H9 (cell line): Measurements from ENCODE around the gene FBXW9. TPM values are rescaled to one million over a fixed set of nuclear protein-coding genes. Genes with fewer than 3 reads are reported as not detected.

Experiments used
- DNase-seq: peaks from one replicate; pipeline ENCODE4 v3.0.0-alpha.2; 2017
- H2AFZ ChIP-seq: one replicate; pipeline ENCODE4 v1.6.1; 2013; ENCODE audit warnings: mild to moderate bottlenecking, low read length, control low read depth, moderate library complexity
- H2AK5ac ChIP-seq: 2 replicates; pipeline ENCODE4 v1.6.1; 2013; ENCODE audit warnings: low read length, control low read depth, mixed read lengths; ENCODE audit not compliant: insufficient read length
- H2BK120ac ChIP-seq: one replicate; pipeline ENCODE4 v1.6.1; 2013; ENCODE audit warnings: low read depth, mild to moderate bottlenecking, low read length, control low read depth, inconsistent platforms; ENCODE audit not compliant: poor library complexity, severe bottlenecking
- H2BK12ac ChIP-seq: 2 replicates; pipeline ENCODE4 v1.6.1; 2013; ENCODE audit warnings: low read length, control low read depth, mixed read lengths, low read depth; ENCODE audit not compliant: insufficient read length
- H2BK15ac ChIP-seq: 2 replicates; pipeline ENCODE4 v1.6.1; 2013; ENCODE audit warnings: low read depth, low read length, control low read depth
- H2BK20ac ChIP-seq: one replicate; pipeline ENCODE4 v1.6.1; 2013; ENCODE audit warnings: low read depth, mild to moderate bottlenecking, low read length, control low read depth, inconsistent platforms; ENCODE audit not compliant: poor library complexity, severe bottlenecking
- H2BK5ac ChIP-seq: 2 replicates; pipeline ENCODE4 v1.6.1; 2013; ENCODE audit warnings: low read length, control low read depth, mixed read lengths; ENCODE audit not compliant: insufficient read length
- H3K14ac ChIP-seq: 2 replicates; pipeline ENCODE4 v1.6.1; 2013; ENCODE audit warnings: low read length, control low read depth; ENCODE audit not compliant: insufficient read depth
- H3K18ac ChIP-seq: 2 replicates; pipeline ENCODE4 v1.6.1; 2013; ENCODE audit warnings: low read depth, mild to moderate bottlenecking, mixed read lengths, low read length, control low read depth; ENCODE audit not compliant: insufficient read length
- H3K23ac ChIP-seq: 2 replicates; pipeline ENCODE4 v1.6.1; 2013; ENCODE audit warnings: low read length, control low read depth, mixed read lengths, low read depth; ENCODE audit not compliant: insufficient read length
- H3K23me2 ChIP-seq: 2 replicates; pipeline ENCODE4 v1.6.1; 2013; ENCODE audit warnings: low read depth, mild to moderate bottlenecking, mixed read lengths, low read length, control low read depth; ENCODE audit not compliant: insufficient read length, poor library complexity, severe bottlenecking
- H3K27ac ChIP-seq: 2 replicates; pipeline ENCODE4 v1.5.1; 2013; ENCODE audit warnings: low read length, control low read depth, mixed read lengths, low read depth; ENCODE audit not compliant: insufficient read length
- H3K27me3 ChIP-seq: 2 replicates; pipeline ENCODE4 v1.6.1; 2013; ENCODE audit warnings: low read length, control low read depth, inconsistent platforms; ENCODE audit not compliant: insufficient read depth
- H3K4ac ChIP-seq: 2 replicates; pipeline ENCODE4 v1.6.1; 2013; ENCODE audit warnings: low read depth, mild to moderate bottlenecking, control low read depth, inconsistent platforms, low read length, moderate library complexity
- H3K4me1 ChIP-seq: 2 replicates; pipeline ENCODE4 v1.6.1; 2013; ENCODE audit warnings: low read length, control low read depth, inconsistent platforms; ENCODE audit not compliant: insufficient read depth
- H3K4me2 ChIP-seq: 2 replicates; pipeline ENCODE4 v1.6.1; 2013; ENCODE audit warnings: low read length, control low read depth, mixed read lengths; ENCODE audit not compliant: insufficient read length, insufficient read depth
- H3K56ac ChIP-seq: 2 replicates; pipeline ENCODE4 v1.6.1; 2013; ENCODE audit warnings: low read depth, mild to moderate bottlenecking, mixed read lengths, low read length, control low read depth; ENCODE audit not compliant: insufficient read length
- H3K79me1 ChIP-seq: 2 replicates; pipeline ENCODE4 v1.6.1; 2013; ENCODE audit warnings: low read depth, mild to moderate bottlenecking, moderate library complexity, low read length, control low read depth, inconsistent platforms; ENCODE audit not compliant: insufficient read depth, poor library complexity, severe bottlenecking
- H3K79me2 ChIP-seq: 2 replicates; pipeline ENCODE4 v1.6.1; 2013; ENCODE audit warnings: low read length, control low read depth, inconsistent platforms; ENCODE audit not compliant: insufficient read depth
- H3K9ac ChIP-seq: 2 replicates; pipeline ENCODE4 v1.6.1; 2013; ENCODE audit warnings: low read length, control low read depth, mixed read lengths; ENCODE audit not compliant: insufficient read length; ENCODE audit errors: extremely low read depth
- H3K9me3 ChIP-seq: one replicate; pipeline ENCODE4 v1.6.1; 2013; ENCODE audit warnings: low read depth, low read length, inconsistent platforms; ENCODE audit not compliant: control insufficient read depth
- H3T11ph ChIP-seq: one replicate; pipeline ENCODE4 v1.6.1; 2013; ENCODE audit warnings: mild to moderate bottlenecking, low read length, control low read depth, inconsistent platforms
- H4K20me1 ChIP-seq: one replicate; pipeline ENCODE4 v1.6.1; 2013; ENCODE audit not compliant: control insufficient read depth, insufficient read length, insufficient read depth
- H4K5ac ChIP-seq: 2 replicates; pipeline ENCODE4 v1.6.1; 2013; ENCODE audit warnings: low read depth, mild to moderate bottlenecking, mixed read lengths, low read length, control low read depth; ENCODE audit not compliant: insufficient read length
- H4K8ac ChIP-seq: replicated peaks from 2 replicates; pipeline ENCODE4 v1.6.1; 2013; ENCODE audit warnings: low read length, control low read depth, mixed read lengths, low read depth; ENCODE audit not compliant: insufficient read length
- H4K91ac ChIP-seq: 2 replicates; pipeline ENCODE4 v1.6.1; 2013; ENCODE audit warnings: low read depth, mild to moderate bottlenecking, moderate library complexity, mixed read lengths, low read length, control low read depth; ENCODE audit not compliant: insufficient read length
- H3K27ac Mint-ChIP-seq, 3 experiments: 2 replicates in 2 of 3; 3 replicates in 1 of 3; pipeline ENCODE4 v1.8.0; 2020 to 2021; ENCODE audit warnings: mixed read lengths in 3 of 3, mild to moderate bottlenecking in 1 of 3, moderate library complexity in 1 of 3
- H3K27me3 Mint-ChIP-seq: 2 replicates; pipeline ENCODE4 v1.8.0; 2021; ENCODE audit warnings: low read depth, mild to moderate bottlenecking, moderate library complexity, mixed read lengths
- H3K36me3 Mint-ChIP-seq, 3 experiments: 2 replicates in 2 of 3; 3 replicates in 1 of 3; pipeline ENCODE4 v1.8.0; 2020 to 2021; ENCODE audit warnings: low read depth in 3 of 3, mixed read lengths in 3 of 3; ENCODE audit not compliant: insufficient read depth in 1 of 3
- H3K4me1 Mint-ChIP-seq, 2 experiments: 2 replicates each; pipeline ENCODE4 v1.8.0; 2020; ENCODE audit warnings: mixed read lengths in 2 of 2
- H3K4me3 Mint-ChIP-seq, 2 experiments: 2 replicates in 1 of 2; 3 replicates in 1 of 2; pipeline ENCODE4 v1.8.0; 2020 to 2021; ENCODE audit warnings: mild to moderate bottlenecking in 2 of 2, mixed read lengths in 2 of 2, moderate library complexity in 1 of 2
- H3K9me3 Mint-ChIP-seq, 2 experiments: 2 replicates in 1 of 2; 3 replicates in 1 of 2; pipeline ENCODE4 v1.8.0; 2020; ENCODE audit warnings: mild to moderate bottlenecking in 2 of 2, mixed read lengths in 2 of 2, moderate library complexity in 1 of 2
- CTCF ChIP-seq: fragments of 200-600 bp; sonication (generic); conservative IDR thresholded peaks from 3 replicates; pipeline ENCODE4 v1.8.0; 2021; ENCODE audit warnings: antibody characterized with exemption, mild to moderate bottlenecking
- WGBS: extraction: QIAGEN DNeasy Blood & Tissue Kit; methylation state at CpG from one replicate; pipeline ENCODE4 v1.1.7; 2013; ENCODE audit warnings: missing lambda C conversion rate, low lambda C conversion rate, mixed read lengths; ENCODE audit not compliant: insufficient read length; ENCODE audit errors: extremely low coverage; 5-methylcytosine and 5-hydroxymethylcytosine counted together
- total RNA-seq: library from RNA; stranded (reverse); gene quantifications from 2 replicates; pipeline ENCODE4 v1.2.1, GENCODE V29; 2021

FBXW9 gene
- total RNA-seq, 1 experiment from 2014 or later = 11.7 TPM

- no peak overlapping the region for H4K91ac ChIP-seq
These were observed 53.9 kb downstream of the FBXW9 start for GRCh38 chr19:12642506-12642905.

More at GRCh38 chr19:12642506-12642905, 53.9 kb downstream of the FBXW9 start:
- Histone ChIP-seq H3K4ac (no peak overlapping the region), H3K9me3 (no peaks in the 10 kb centered on the region), H3K14ac (no peak overlapping the region), H3K27me3 (no peaks in the 10 kb centered on the region), H3K23ac (no peak overlapping the region), H2BK5ac (no peak overlapping the region), H3K23me2 (peaks cover 4% of the 10 kb centered on the region), H3K79me1 (no peaks in the 10 kb centered on the region), H4K20me1 (no peaks in the 10 kb centered on the region), H3K18ac (no peak overlapping the region), H2AK5ac (no peak overlapping the region), H3K27ac (no peak overlapping the region), H3K4me2 (no peak overlapping the region), H2BK15ac (no peak overlapping the region), H2BK120ac (no peak overlapping the region), H2BK12ac (no peak overlapping the region), H2AFZ (no peak overlapping the region), H2BK20ac (no peak overlapping the region), H3K56ac (no peak overlapping the region), H3K4me1 (no peaks in the 10 kb centered on the region), H3K9ac (no peak overlapping the region), H3K79me2 (no peaks in the 10 kb centered on the region), H3T11ph (no peak overlapping the region), H4K5ac (no peak overlapping the region), H4K8ac (no peak overlapping the region)
- no peak for TF ChIP-seq CTCF
- WGBS = no CpG with 5 or more reads among the region's 26 CpGs
- peaks cover 3 to 4% of the 10 kb centered on the region in 2 experiments; a peak in 4 of 5 replicates for H3K9me3 Mint-ChIP-seq
- H3K4me1 Mint-ChIP-seq = peaks cover 2 to 5% of the 10 kb centered on the region in 2 experiments; a peak in 1 of 4 replicates
- H3K27ac Mint-ChIP-seq = no peak overlapping the region
- no peak overlapping the region for H3K4me3 Mint-ChIP-seq
- no peak for DNase-seq
- peaks cover 12% of the 10 kb centered on the region for H3K27me3 Mint-ChIP-seq
- H3K36me3 Mint-ChIP-seq = peaks cover 2 to 12% (median 5%) of the 10 kb centered on the region in 3 experiments; a peak in 4 of 7 replicates
